HG03066 (cell line): Measurements from ENCODE around the gene EIF2B5.

Source experiments
- ATAC-seq: cut with Tn5 transposase; IDR thresholded peaks from one replicate; pipeline ENCODE4 v1.9.1; 2021; ENCODE audit warnings: low read depth; ENCODE audit not compliant: unreplicated experiment

The EIF2B5 gene

DNA sequence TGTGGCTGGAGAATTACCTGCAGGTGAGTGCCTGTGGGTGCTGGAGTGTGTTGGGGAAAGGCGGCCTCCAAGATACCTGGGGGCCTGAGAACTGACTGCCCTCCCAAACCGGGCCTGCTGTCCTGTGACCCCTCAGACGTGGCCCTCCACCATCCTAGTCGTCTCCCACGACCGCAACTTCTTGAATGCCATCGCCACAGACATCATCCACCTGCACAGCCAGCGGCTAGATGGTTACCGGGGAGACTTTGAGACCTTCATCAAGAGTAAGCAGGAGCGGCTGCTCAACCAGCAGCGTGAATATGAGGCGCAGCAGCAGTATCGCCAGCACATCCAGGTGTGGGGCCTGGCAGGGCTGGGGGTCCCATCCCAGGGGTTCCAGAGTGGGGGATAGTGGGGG lies 54.3 kb downstream of the EIF2B5 start:
- ATAC-seq: no peak

DNA sequence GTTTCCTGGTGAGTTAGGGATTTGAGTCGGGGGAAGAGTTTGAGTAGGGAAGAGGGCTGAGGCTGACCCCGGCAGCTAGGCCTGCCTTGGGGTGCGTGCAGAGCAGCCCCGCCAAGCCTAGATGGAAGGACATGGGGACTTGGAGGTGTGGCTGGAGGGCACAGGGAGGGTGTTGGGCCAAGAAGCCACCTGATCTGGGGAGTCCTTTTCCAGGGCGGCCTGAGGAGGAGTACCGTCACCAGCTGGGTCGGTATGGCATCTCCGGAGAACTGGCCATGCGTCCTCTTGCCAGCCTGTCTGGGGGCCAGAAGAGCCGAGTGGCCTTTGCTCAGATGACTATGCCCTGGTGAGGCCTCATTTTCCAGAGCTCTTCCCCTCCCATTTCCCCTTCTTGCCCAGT lies 57.7 kb downstream of the EIF2B5 start:
- ATAC-seq: no peak

DNA sequence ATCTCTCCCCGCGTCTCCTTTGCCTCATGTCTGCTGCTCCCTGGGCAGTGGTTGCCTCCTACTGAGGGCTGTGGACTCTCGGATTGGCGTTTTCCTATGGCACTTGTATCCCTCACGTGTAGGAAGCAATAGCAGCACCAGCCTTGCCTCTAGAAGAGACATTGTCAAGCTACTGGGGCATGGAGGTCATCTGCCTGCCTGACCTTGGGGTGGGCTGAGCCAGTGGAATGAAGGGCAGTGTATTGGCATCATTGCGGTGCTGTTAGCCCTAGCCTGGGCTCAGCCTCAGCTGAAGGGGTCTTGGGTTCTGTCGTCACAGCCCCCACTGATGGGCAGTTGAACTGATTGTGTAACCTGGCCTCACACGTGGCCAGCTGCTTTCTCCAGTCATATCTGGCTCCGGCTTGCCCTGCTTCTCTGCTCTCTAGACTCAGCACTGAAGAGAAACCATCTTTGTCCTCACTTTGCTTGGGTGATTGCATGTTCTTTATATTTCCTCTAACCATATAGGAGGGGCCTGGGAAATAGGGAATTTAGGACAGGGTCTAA lies 58.9 kb downstream of the EIF2B5 start:
- ATAC-seq: no peak
